Measurements from ENCODE around the gene MTHFD1L. TPM values are rescaled to one million over a fixed set of nuclear protein-coding genes. Genes with fewer than 3 reads are reported as not detected.
"Not testable (repeated sequence)": the region's sequence is repeated elsewhere in the genome, so short reads cannot be mapped to it uniquely, and the experiment has no call there.

MTHFD1L gene
- total and polyA plus RNA-seq, 3 donors from 2014 or later = 23.4 to 35.3 (median 29.5) TPM

GRCh38 chr6:150841189-150841588 lies 24.3 kb upstream of the MTHFD1L start:
- Histone ChIP-seq H3K9me3 (no peaks in the 10 kb centered on the region), H3K4me3 (no peak overlapping the region), H3K27ac (no peak overlapping the region), H3K36me3 (ENCODE audit: low read depth, missing control alignments) (no peaks in the 10 kb centered on the region), H3K4me1 (no peaks in the 10 kb centered on the region), H3K27me3 (no peaks in the 10 kb centered on the region)
- DNase-seq = no peak
- 94 to 96% methylated on average over 5 of the region's 5 CpGs for WGBS, 2 donors
- intact Hi-C loops (cut with DNase I; ENCODE audit: low total_unique reads) = no loop called here
- TF ChIP-seq CTCF (IDR thresholded peaks at IDR 0.05) = no peak
- no peak for TF ChIP-seq POLR2A (IDR thresholded peaks at IDR 0.05)

GRCh38 chr6:150841697-150842096 lies 23.8 kb upstream of the MTHFD1L start:
- H3K27ac ChIP-seq = no peak overlapping the region
- 63 to 82% methylated on average over 3 of the region's 3 CpGs for WGBS, 2 donors
- no peaks in the 10 kb centered on the region for H3K9me3 ChIP-seq
- intact Hi-C loops (cut with DNase I; ENCODE audit: low total_unique reads) = no loop called here
- H3K36me3 ChIP-seq (ENCODE audit: low read depth, missing control alignments) = no peaks in the 10 kb centered on the region
- H3K27me3 ChIP-seq = no peaks in the 10 kb centered on the region
- H3K4me1 ChIP-seq = no peaks in the 10 kb centered on the region
- no peak for TF ChIP-seq POLR2A (IDR thresholded peaks at IDR 0.05)
- no peak for TF ChIP-seq CTCF (IDR thresholded peaks at IDR 0.05)
- no peak overlapping the region for H3K4me3 ChIP-seq
- DNase-seq = no peak

GRCh38 chr6:150844371-150844770 lies 21.1 kb upstream of the MTHFD1L start:
- Histone ChIP-seq H3K4me1 (no peaks in the 10 kb centered on the region), H3K4me3 (no peak overlapping the region), H3K36me3 (ENCODE audit: low read depth, missing control alignments) (no peaks in the 10 kb centered on the region), H3K27ac (no peak overlapping the region), H3K9me3 (no peaks in the 10 kb centered on the region), H3K27me3 (no peaks in the 10 kb centered on the region)
- WGBS, 2 donors = 64 to 71% methylated on average over 3 of the region's 3 CpGs
- intact Hi-C loops (cut with DNase I; ENCODE audit: low total_unique reads) = no loop called here
- DNase-seq = no peak
- TF ChIP-seq CTCF (IDR thresholded peaks at IDR 0.05) = no peak
- TF ChIP-seq POLR2A (IDR thresholded peaks at IDR 0.05) = no peak

- no peaks in the 10 kb centered on the region for H3K4me1 ChIP-seq
- no peak for TF ChIP-seq CTCF (IDR thresholded peaks at IDR 0.05)
- H3K36me3 ChIP-seq (ENCODE audit: low read depth, missing control alignments) = no peaks in the 10 kb centered on the region
- no peak for DNase-seq
- no peak overlapping the region for H3K27ac ChIP-seq
- H3K4me3 ChIP-seq = no peak overlapping the region
- 93 to 97% methylated on average over 5 of the region's 5 CpGs for WGBS, 2 donors
- intact Hi-C loops (cut with DNase I; ENCODE audit: low total_unique reads) = no loop called here
- H3K27me3 ChIP-seq = no peaks in the 10 kb centered on the region
- H3K9me3 ChIP-seq = no peaks in the 10 kb centered on the region
Observed at GRCh38 chr6:150846641-150847040, 18.9 kb upstream of the MTHFD1L start.

GRCh38 chr6:150848400-150848799 lies 17.1 kb upstream of the MTHFD1L start:
- Histone ChIP-seq H3K27me3 (no peaks in the 10 kb centered on the region), H3K9me3 (no peaks in the 10 kb centered on the region), H3K36me3 (ENCODE audit: low read depth, missing control alignments) (no peaks in the 10 kb centered on the region), H3K4me1 (no peaks in the 10 kb centered on the region), H3K4me3 (no peak overlapping the region), H3K27ac (no peak overlapping the region)
- TF ChIP-seq CTCF (IDR thresholded peaks at IDR 0.05) (no peak), POLR2A (IDR thresholded peaks at IDR 0.05) (no peak)
- intact Hi-C loops (cut with DNase I; ENCODE audit: low total_unique reads) = no loop called here
- 77 to 83% methylated on average over 2 of the region's 2 CpGs for WGBS, 2 donors
- no peak for DNase-seq

GRCh38 chr6:150854392-150854791 lies 11.1 kb upstream of the MTHFD1L start:
- H3K4me3 ChIP-seq; H3K9me3 ChIP-seq; DNase-seq; H3K27ac ChIP-seq; intact Hi-C loops (cut with DNase I; ENCODE audit: low total_unique reads); H3K36me3 ChIP-seq (ENCODE audit: low read depth, missing control alignments); H3K4me1 ChIP-seq; H3K27me3 ChIP-seq: not testable (repeated sequence)
- WGBS, 2 donors = 90 to 96% methylated on average over 5 of the region's 5 CpGs

GRCh38 chr6:150855171-150855570 lies 10.3 kb upstream of the MTHFD1L start:
- H3K27ac ChIP-seq; intact Hi-C loops (cut with DNase I; ENCODE audit: low total_unique reads); H3K4me1 ChIP-seq; DNase-seq; H3K4me3 ChIP-seq; H3K9me3 ChIP-seq; H3K36me3 ChIP-seq (ENCODE audit: low read depth, missing control alignments); H3K27me3 ChIP-seq: not testable (repeated sequence)
- 95 to 96% methylated on average over 8 of the region's 8 CpGs for WGBS, 2 donors
